LNCaP clone FGC (cell line): Measurements from ENCODE around the gene HTR3D.

Source experiments
- DNase-seq: peaks from one replicate; pipeline ENCODE4 v3.0.0-alpha.2; 2011; ENCODE audit warnings: low read depth
- H3K4me3 ChIP-seq: 2 replicates; pipeline ENCODE4 v1.5.1; 2011; ENCODE audit warnings: mild to moderate bottlenecking, low read depth, low read length, control low read depth
- TF ChIP-seq, protein P1 (sequence below): IDR thresholded peaks from 2 replicates; pipeline ENCODE4 v1.5.1; 2012; ENCODE audit warnings: mild to moderate bottlenecking; ENCODE audit not compliant: control insufficient read depth, insufficient read depth; ENCODE audit errors: extremely low read depth

The HTR3D gene

GRCh38 chr3:184039414-184039813 is 7.9 kb downstream of the HTR3D start:
- TF ChIP-seq, protein P1, sequence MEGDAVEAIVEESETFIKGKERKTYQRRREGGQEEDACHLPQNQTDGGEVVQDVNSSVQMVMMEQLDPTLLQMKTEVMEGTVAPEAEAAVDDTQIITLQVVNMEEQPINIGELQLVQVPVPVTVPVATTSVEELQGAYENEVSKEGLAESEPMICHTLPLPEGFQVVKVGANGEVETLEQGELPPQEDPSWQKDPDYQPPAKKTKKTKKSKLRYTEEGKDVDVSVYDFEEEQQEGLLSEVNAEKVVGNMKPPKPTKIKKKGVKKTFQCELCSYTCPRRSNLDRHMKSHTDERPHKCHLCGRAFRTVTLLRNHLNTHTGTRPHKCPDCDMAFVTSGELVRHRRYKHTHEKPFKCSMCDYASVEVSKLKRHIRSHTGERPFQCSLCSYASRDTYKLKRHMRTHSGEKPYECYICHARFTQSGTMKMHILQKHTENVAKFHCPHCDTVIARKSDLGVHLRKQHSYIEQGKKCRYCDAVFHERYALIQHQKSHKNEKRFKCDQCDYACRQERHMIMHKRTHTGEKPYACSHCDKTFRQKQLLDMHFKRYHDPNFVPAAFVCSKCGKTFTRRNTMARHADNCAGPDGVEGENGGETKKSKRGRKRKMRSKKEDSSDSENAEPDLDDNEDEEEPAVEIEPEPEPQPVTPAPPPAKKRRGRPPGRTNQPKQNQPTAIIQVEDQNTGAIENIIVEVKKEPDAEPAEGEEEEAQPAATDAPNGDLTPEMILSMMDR: no peak
- no peak overlapping the region for H3K4me3 ChIP-seq
- DNase-seq: no peak

- peak; percentile 33 for DNase-seq
- TF ChIP-seq, protein P1: peak; percentile 69
- H3K4me3 ChIP-seq: no peak overlapping the region
Observed at GRCh38 chr3:184040010-184040409, 8.5 kb downstream of the HTR3D start.

- DNase-seq: no peak
- no peak overlapping the region for H3K4me3 ChIP-seq
- TF ChIP-seq, protein P1: no peak
Observed at GRCh38 chr3:184042617-184043016, 11.1 kb downstream of the HTR3D start.

GRCh38 chr3:184045995-184046394 is 14.5 kb downstream of the HTR3D start:
- DNase-seq: no peak
- TF ChIP-seq, protein P1: no peak

GRCh38 chr3:184050217-184050847 is 18.8 kb downstream of the HTR3D start:
- TF ChIP-seq, protein P1: no peak
- no peak overlapping the region for H3K4me3 ChIP-seq
- DNase-seq: peak; percentile 93

More at GRCh38 chr3:184045995-184046394, 14.5 kb downstream of the HTR3D start:
- H3K4me3 ChIP-seq: no peak overlapping the region

GRCh38 chr3:184052767-184053166 is 21.2 kb downstream of the HTR3D start, which contains the start of gene HTR3C:
TSS of gene HTR3C (plus strand) at chr3:184053047. CDS start at chr3:184053081, 34 bp downstream.
- TF ChIP-seq, protein P1: no peak
- no peak within 1 kb of the TSS for H3K4me3 ChIP-seq
- no peak for DNase-seq

- H3K4me3 ChIP-seq: no peak overlapping the region
- TF ChIP-seq, protein P1: no peak
- DNase-seq: no peak
Observed at GRCh38 chr3:184058029-184058428, 26.5 kb downstream of the HTR3D start.
